Osteoblast (primary cell): ENCODE measurements around the gene PAOX. TPM values are rescaled to one million over a fixed set of nuclear protein-coding genes. Genes with fewer than 3 reads are reported as not detected.

Source experiments
- DNase-seq: peaks from one replicate; pipeline ENCODE4 v3.0.0; 2011; ENCODE audit warnings: low spot score, mixed read lengths; ENCODE audit not compliant: insufficient read length; ENCODE audit errors: missing footprints
- H2AFZ ChIP-seq: 2 replicates; pipeline ENCODE4 v1.6.0; 2011; ENCODE audit warnings: mild to moderate bottlenecking, low read length
- H3K27ac ChIP-seq: 2 replicates; pipeline ENCODE4 v1.5.1; 2011; ENCODE audit warnings: mild to moderate bottlenecking, low read depth, low read length, moderate library complexity
- H3K27me3 ChIP-seq: 2 replicates; pipeline ENCODE4 v1.6.0; 2012; ENCODE audit warnings: mild to moderate bottlenecking, control low read depth, inconsistent platforms, low read length, moderate library complexity; ENCODE audit not compliant: insufficient read depth
- H3K36me3 ChIP-seq: 2 replicates; pipeline ENCODE4 v1.5.1; 2011; ENCODE audit warnings: mild to moderate bottlenecking, low read length, control low read depth, moderate library complexity; ENCODE audit not compliant: insufficient read depth
- H3K4me1 ChIP-seq: 2 replicates; pipeline ENCODE4 v1.5.1; 2011; ENCODE audit warnings: mild to moderate bottlenecking, low read length, control low read depth, moderate library complexity; ENCODE audit not compliant: insufficient read depth
- H3K4me2 ChIP-seq: 2 replicates; pipeline ENCODE4 v1.6.0; 2011; ENCODE audit warnings: mild to moderate bottlenecking, low read length; ENCODE audit not compliant: insufficient read depth
- H3K4me3 ChIP-seq: fragments of 200-600 bp; sonication (generic); 3 replicates; pipeline ENCODE4 v1.5.1; 2012; ENCODE audit warnings: mild to moderate bottlenecking, low read length, inconsistent platforms; ENCODE audit not compliant: insufficient read depth
- H3K79me2 ChIP-seq: 2 replicates; pipeline ENCODE4 v1.6.0; 2012; ENCODE audit warnings: mild to moderate bottlenecking, low read length, control low read depth, inconsistent platforms; ENCODE audit not compliant: insufficient read depth
- H3K9me3 ChIP-seq: 2 replicates; pipeline ENCODE4 v1.5.1; 2011; ENCODE audit warnings: low read depth, low read length, control low read depth
- H4K20me1 ChIP-seq: 2 replicates; pipeline ENCODE4 v1.6.0; 2012; ENCODE audit warnings: mild to moderate bottlenecking, low read length, control low read depth; ENCODE audit not compliant: insufficient read depth
- CTCF ChIP-seq: IDR thresholded peaks from 2 replicates; pipeline ENCODE4 v1.5.1; 2011; ENCODE audit warnings: mild to moderate bottlenecking, low read depth, low read length, moderate library complexity; ENCODE audit errors: extremely low read depth
- total RNA-seq: library from RNA; depleted of rRNA; stranded (reverse); fragments of >200 nt; gene quantifications from 2 replicates; pipeline ENCODE4 v1.2.3, GENCODE V29; 2012

The PAOX gene
- total RNA-seq, 1 donor: 7.6 TPM

GRCh38 chr10:133353202-133353959, 25.7 kb upstream of the PAOX start:
- no peak overlapping the region for H3K4me3 ChIP-seq
- no peaks in the 10 kb centered on the region for H3K4me1 ChIP-seq
- H4K20me1 ChIP-seq: no peaks in the 10 kb centered on the region
- H3K79me2 ChIP-seq: no peaks in the 10 kb centered on the region
- H3K4me2 ChIP-seq: no peak overlapping the region
- TF ChIP-seq CTCF: no peak
- no peaks in the 10 kb centered on the region for H3K36me3 ChIP-seq
- no peaks in the 10 kb centered on the region for H3K9me3 ChIP-seq
- no peak overlapping the region for H3K27ac ChIP-seq
- H3K27me3 ChIP-seq: no peaks in the 10 kb centered on the region
- peak; percentile 83 for DNase-seq
- H2AFZ ChIP-seq: no peak overlapping the region

- Histone ChIP-seq H3K27me3 (no peaks in the 10 kb centered on the region), H4K20me1 (no peaks in the 10 kb centered on the region), H3K79me2 (no peaks in the 10 kb centered on the region), H3K27ac (no peak overlapping the region), H3K4me3 (no peak overlapping the region), H3K9me3 (no peaks in the 10 kb centered on the region), H3K36me3 (no peaks in the 10 kb centered on the region), H2AFZ (no peak overlapping the region), H3K4me2 (no peak overlapping the region), H3K4me1 (no peaks in the 10 kb centered on the region)
- DNase-seq: no peak
- TF ChIP-seq CTCF: no peak
Observed at GRCh38 chr10:133353988-133354605, 25.0 kb upstream of the PAOX start.

GRCh38 chr10:133354672-133355240, 24.3 kb upstream of the PAOX start:
- DNase-seq: no peak
- H4K20me1 ChIP-seq: no peaks in the 10 kb centered on the region
- H3K79me2 ChIP-seq: no peaks in the 10 kb centered on the region
- no peak for TF ChIP-seq CTCF
- H2AFZ ChIP-seq: no peak overlapping the region
- H3K36me3 ChIP-seq: no peaks in the 10 kb centered on the region
- H3K4me1 ChIP-seq: no peaks in the 10 kb centered on the region
- H3K27me3 ChIP-seq: no peaks in the 10 kb centered on the region
- H3K4me2 ChIP-seq: no peak overlapping the region
- no peak overlapping the region for H3K4me3 ChIP-seq
- H3K27ac ChIP-seq: no peak overlapping the region
- H3K9me3 ChIP-seq: no peaks in the 10 kb centered on the region

GRCh38 chr10:133355266-133355665, 23.8 kb upstream of the PAOX start:
- Histone ChIP-seq H3K27me3 (no peaks in the 10 kb centered on the region), H3K36me3 (no peaks in the 10 kb centered on the region), H3K9me3 (no peaks in the 10 kb centered on the region), H3K79me2 (no peaks in the 10 kb centered on the region), H4K20me1 (no peaks in the 10 kb centered on the region), H2AFZ (no peak overlapping the region), H3K4me3 (no peak overlapping the region), H3K4me2 (no peak overlapping the region), H3K27ac (no peak overlapping the region), H3K4me1 (no peaks in the 10 kb centered on the region)
- no peak for TF ChIP-seq CTCF
- DNase-seq: no peak
